Transverse colon (tissue), 4 donors: ENCODE measurements around the gene CLK3. TPM values are rescaled to one million over a fixed set of nuclear protein-coding genes. Genes with fewer than 3 reads are reported as not detected.
A peak's percentile ranks its signal among the peaks of the same experiment; 100 is the strongest.

Experiments used
- DNase-seq: peaks from one replicate; pipeline ENCODE4 v3.0.0-alpha.2; 2019
- H3K27ac ChIP-seq, 4 donors: fragments of 200-600 bp; sonication (generic); 2 replicates each; pipeline ENCODE4 v1.5.1; 2016 to 2018; ENCODE audit warnings: inconsistent platforms in 4 of 4
- H3K27me3 ChIP-seq: fragments of 200-600 bp; sonication (generic); 2 replicates; pipeline ENCODE4 v1.5.1; 2017; ENCODE audit warnings: inconsistent platforms
- H3K36me3 ChIP-seq, 4 donors: fragments of 200-600 bp; sonication (generic); 2 replicates each; pipeline ENCODE4 v1.5.1; 2017 to 2019; ENCODE audit warnings: inconsistent platforms in 4 of 4
- H3K4me1 ChIP-seq, 4 donors: fragments of 200-600 bp; sonication (generic); 2 replicates each; pipeline ENCODE4 v1.5.1; 2017 to 2020; ENCODE audit warnings: inconsistent platforms in 4 of 4
- H3K4me3 ChIP-seq, 4 donors: fragments of 200-600 bp; sonication (generic); 1 replicate in 1 of 4; 2 replicates in 3 of 4; pipeline versions ENCODE4 v1.5.1 to v1.6.1; 2017 to 2019; ENCODE audit warnings: inconsistent platforms in 4 of 4
- H3K9me3 ChIP-seq, 2 donors: fragments of 200-600 bp; sonication (generic); 2 replicates each; pipeline ENCODE4 v1.5.1; 2017 to 2019; ENCODE audit warnings: inconsistent platforms in 2 of 2
- EP300 ChIP-seq: sonication (generic); formaldehyde crosslinking; IDR thresholded peaks from one replicate; pipeline ENCODE4 v1.6.1; 2017; ENCODE audit warnings: antibody characterized with exemption, low read depth
- POLR2A ChIP-seq: fragments of 450-650 bp; IDR thresholded peaks from one replicate; pipeline ENCODE4 v1.6.1; 2016; ENCODE audit warnings: antibody characterized with exemption, mild to moderate bottlenecking, moderate library complexity
- POLR2AphosphoS5 ChIP-seq, 3 donors: sonication (generic); formaldehyde crosslinking; IDR thresholded peaks; one replicate each; pipeline ENCODE4 v1.6.1; 2016; ENCODE audit warnings: antibody characterized with exemption in 3 of 3
- WGBS, 2 donors: methylation state at CpG; one replicate each; pipeline ENCODE4 v1.1.5; 2018; ENCODE audit warnings: low coverage in 1 of 2; 5-methylcytosine and 5-hydroxymethylcytosine counted together
- in situ Hi-C, 4 donors: fragments of 200-750 bp; cut with MboI; loops; one replicate each; pipeline versions ENCODE4 v1.15.0 to v1.15.1; 2017; ENCODE audit warnings: low sequenced_read_pairs in 3 of 4, low pct_ligation_motif_present in 1 of 4, low pct_unique_long_range_greater_than_20kb in 1 of 4
- intact Hi-C: fragments of 100-400 bp; cut with DNase I; formaldehyde crosslinking; loops from one replicate; pipeline ENCODE4 v1.15.1; 2023; ENCODE audit warnings: low total_unique reads
- total RNA-seq, 4 donors: library from RNA; depleted of rRNA; stranded (reverse); fragments of >200 nt; gene quantifications; one replicate each; pipeline ENCODE4 v1.1.0, GENCODE V29; 2016
- TF ChIP-seq, protein P1 (sequence below), 5 experiments: fragments of 200-600 bp in 3 of 5; fragments of 450-650 bp in 2 of 5; sonication (generic) in 3 of 5; IDR thresholded peaks; 1 replicate in 2 of 5; 2 replicates in 3 of 5; pipeline ENCODE4 v1.5.1; 2016 to 2017; ENCODE audit warnings: antibody characterized with exemption in 5 of 5, inconsistent platforms in 3 of 5, mild to moderate bottlenecking in 2 of 5, moderate library complexity in 1 of 5

The CLK3 gene
- total RNA-seq, 4 donors from 2014 or later: 144 to 420 (median 208) TPM

DNA sequence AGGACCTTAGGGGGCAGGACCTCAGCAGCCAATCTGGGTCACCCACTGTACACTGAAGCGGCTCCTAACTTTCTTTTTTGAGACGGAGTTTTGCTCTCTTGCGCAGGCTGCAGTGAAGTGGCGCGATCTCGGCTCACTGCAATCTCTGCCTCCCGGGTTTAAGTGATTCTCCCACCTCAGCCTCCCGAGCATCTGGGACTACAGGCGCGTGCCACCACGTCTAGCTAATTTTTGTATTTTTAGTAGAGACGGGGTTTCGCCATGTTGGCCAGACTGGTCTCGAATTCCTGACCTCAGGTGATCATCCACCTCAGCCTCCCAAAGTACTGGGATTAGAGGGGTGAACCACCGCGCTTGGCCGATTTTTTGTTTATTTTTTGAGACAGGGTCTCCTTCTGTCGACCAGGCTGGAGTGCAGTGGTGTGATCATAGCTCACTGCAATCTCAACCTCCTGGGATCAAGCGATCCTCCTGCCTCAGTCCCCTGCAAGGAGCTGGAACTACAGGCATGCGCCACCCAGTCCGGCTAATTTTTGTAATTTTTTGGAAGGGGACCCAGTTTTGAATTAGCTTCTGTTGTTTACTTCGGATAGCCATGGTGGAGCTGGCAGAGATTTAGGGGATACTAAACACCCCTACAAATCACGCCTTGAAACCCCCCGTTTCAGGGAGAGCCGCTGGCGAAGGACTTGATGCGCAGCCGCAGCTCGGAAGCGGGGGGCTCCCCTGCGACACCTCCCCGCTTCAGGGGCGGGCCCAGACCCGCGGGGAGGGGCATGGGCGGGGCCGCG lies 1.5 kb upstream of the CLK3 start:
- Histone ChIP-seq H3K27me3 (no peaks in the 10 kb centered on the region), H3K36me3 (no peaks in the 10 kb centered on the region), H3K27ac (peak overlapping the region; percentile 96 to 99 (median 98)), H3K4me1 (peaks cover 19 to 35% (median 27%) of the 10 kb centered on the region in 4 donors), H3K9me3 (no peaks in the 10 kb centered on the region), H3K4me3 (peak overlapping the region; percentile 73 to 96 (median 86))
- 42% methylated on average over 28 of the region's 38 CpGs; no CpG with 5 or more reads in 1 of the 2 donors for WGBS, 2 donors
- in situ Hi-C loops (no loop called here), intact Hi-C loops (no loop called here)
- no peak for DNase-seq
- TF ChIP-seq EP300: no peak
- no peak for TF ChIP-seq POLR2AphosphoS5 (IDR thresholded peaks at IDR 0.05)

DNA sequence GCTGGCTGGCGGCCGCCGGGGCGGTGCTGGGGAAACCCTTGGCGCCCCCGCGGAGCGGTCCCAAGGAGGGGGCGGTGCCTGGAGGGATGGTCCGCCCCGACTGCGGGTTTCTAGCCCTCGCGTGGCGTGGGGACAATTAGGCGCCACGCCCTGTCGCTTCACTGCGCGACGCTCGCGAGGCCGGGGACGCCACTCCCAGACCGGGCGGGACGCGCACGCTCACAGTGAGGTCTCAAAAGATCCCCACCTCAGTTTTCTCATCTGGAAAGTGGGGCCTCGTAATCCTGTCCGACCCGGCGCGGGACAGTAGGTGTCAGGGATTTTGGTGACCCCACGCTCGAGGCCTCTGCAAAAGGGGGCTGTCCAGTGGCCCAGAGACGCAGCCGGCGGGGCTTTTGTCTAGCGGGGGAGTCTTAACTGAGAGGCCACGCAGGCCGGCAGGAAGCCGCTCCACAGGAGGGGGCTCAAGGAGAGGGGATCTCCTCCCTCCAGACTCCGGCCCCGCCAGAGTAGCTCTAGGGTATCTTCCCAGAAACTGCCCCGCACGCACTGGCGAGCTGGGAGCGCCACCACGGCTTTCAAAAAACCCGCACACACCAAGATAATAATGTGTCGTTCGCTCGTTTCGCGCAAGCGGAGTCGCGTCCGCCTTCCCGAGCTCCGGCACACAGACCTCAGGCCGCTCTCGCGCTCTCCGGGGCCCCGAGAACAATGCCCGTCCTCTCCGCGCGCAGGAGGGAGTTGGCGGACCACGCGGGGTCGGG lies 710 bp upstream of the CLK3 start:
- H3K4me3 ChIP-seq: peak overlapping the region; percentile 73 to 96 (median 86)
- H3K4me1 ChIP-seq: peaks cover 19 to 35% (median 27%) of the 10 kb centered on the region in 4 donors
- intact Hi-C loops (no loop called here), in situ Hi-C loops (no loop called here)
- H3K9me3 ChIP-seq: no peaks in the 10 kb centered on the region
- peaks cover 0 to 4% (median 0%) of the 10 kb centered on the region in 4 donors for H3K36me3 ChIP-seq
- peak; percentile 90 for DNase-seq
- no peaks in the 10 kb centered on the region for H3K27me3 ChIP-seq
- TF ChIP-seq, protein P1, sequence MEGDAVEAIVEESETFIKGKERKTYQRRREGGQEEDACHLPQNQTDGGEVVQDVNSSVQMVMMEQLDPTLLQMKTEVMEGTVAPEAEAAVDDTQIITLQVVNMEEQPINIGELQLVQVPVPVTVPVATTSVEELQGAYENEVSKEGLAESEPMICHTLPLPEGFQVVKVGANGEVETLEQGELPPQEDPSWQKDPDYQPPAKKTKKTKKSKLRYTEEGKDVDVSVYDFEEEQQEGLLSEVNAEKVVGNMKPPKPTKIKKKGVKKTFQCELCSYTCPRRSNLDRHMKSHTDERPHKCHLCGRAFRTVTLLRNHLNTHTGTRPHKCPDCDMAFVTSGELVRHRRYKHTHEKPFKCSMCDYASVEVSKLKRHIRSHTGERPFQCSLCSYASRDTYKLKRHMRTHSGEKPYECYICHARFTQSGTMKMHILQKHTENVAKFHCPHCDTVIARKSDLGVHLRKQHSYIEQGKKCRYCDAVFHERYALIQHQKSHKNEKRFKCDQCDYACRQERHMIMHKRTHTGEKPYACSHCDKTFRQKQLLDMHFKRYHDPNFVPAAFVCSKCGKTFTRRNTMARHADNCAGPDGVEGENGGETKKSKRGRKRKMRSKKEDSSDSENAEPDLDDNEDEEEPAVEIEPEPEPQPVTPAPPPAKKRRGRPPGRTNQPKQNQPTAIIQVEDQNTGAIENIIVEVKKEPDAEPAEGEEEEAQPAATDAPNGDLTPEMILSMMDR (IDR thresholded peaks at IDR 0.05): peak in 1 of 5 experiments; percentile 2
- TF ChIP-seq POLR2AphosphoS5 (IDR thresholded peaks at IDR 0.05) (peak; percentile 46 to 69 (median 69)), POLR2A (no peak), EP300 (no peak)
- peak overlapping the region; percentile 96 to 99 (median 98) for H3K27ac ChIP-seq
- WGBS, 2 donors: 1% methylated on average over 46 of the region's 76 CpGs; no CpG with 5 or more reads in 1 of the 2 donors

DNA sequence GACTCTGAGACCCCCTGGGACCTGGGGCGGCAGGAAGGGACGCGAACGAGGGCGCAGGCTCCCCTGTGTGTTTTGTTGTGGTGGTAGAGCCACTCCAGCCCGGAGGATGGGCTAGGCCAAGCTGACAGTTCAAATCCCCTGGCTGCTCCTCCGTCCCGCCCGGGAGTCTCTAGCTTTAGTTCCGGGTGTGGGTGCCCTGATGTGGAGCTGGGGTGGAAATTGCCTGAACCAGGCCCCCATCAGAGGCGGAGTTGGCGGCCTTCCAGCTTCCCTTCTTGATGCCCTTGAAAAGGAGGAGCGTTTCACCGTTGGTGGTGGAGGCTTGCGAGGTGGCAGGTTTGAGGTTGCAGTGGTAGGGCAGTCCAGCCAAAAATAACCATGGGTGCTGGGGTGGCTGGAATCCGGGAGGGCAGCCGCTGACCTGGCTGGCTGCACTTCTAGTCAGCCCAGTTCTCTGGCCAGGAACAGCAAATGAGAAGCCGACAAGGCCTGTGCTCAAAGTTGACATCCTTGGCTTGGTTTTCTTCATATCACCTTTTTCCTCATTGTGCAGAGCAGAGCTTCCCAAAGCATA lies 817 bp downstream of the CLK3 start:
- Histone ChIP-seq H3K36me3 (peaks cover 0 to 12% (median 5%) of the 10 kb centered on the region in 4 donors), H3K4me3 (peak overlapping the region; percentile 80 to 96 (median 86)), H3K4me1 (peaks cover 24 to 35% (median 30%) of the 10 kb centered on the region in 4 donors), H3K9me3 (no peaks in the 10 kb centered on the region), H3K27me3 (no peaks in the 10 kb centered on the region), H3K27ac (peak overlapping the region; percentile 96 to 99 (median 98))
- peak; percentile 89 for DNase-seq
- intact Hi-C loops (no loop called here), in situ Hi-C loops (no loop called here)
- TF ChIP-seq, protein P1 (IDR thresholded peaks at IDR 0.05): no peak
- TF ChIP-seq POLR2AphosphoS5 (IDR thresholded peaks at IDR 0.05) (peak; percentile 53 to 85 (median 72)), EP300 (no peak), POLR2A (peak; percentile 74)
- WGBS, 2 donors: 0% methylated on average over 18 of the region's 18 CpGs; no CpG with 5 or more reads in 1 of the 2 donors

DNA sequence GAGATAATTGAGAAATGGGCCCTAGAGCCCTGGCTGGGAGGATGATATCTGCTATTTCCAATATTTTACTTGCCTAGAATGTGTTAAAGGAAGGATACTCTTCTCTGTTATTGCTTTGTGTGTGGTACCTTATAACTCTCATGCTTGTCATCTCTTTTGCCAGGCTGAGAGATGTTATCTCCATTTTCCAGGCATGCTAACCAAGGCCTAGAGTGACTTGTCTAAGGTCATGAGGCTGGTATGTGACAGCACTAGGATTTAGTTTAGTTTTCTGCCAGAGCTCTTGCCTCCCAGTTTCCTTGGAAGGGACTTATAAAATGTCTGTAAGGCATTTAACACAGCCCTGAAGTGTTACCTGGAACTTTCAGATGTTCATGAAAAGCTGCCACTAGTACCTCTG lies 1.4 kb downstream of the CLK3 start:
- in situ Hi-C loops: no loop called here
- H3K36me3 ChIP-seq: peaks cover 0 to 16% (median 6%) of the 10 kb centered on the region in 4 donors
- no peak for TF ChIP-seq POLR2AphosphoS5 (IDR thresholded peaks at IDR 0.05)
- no peaks in the 10 kb centered on the region for H3K27me3 ChIP-seq
- intact Hi-C loops: no loop called here
- peak overlapping the region in 3 of 4 donors; percentile 80 to 96 (median 91) for H3K4me3 ChIP-seq
- DNase-seq: no peak
- peaks cover 24 to 35% (median 30%) of the 10 kb centered on the region in 4 donors for H3K4me1 ChIP-seq
- H3K9me3 ChIP-seq: no peaks in the 10 kb centered on the region
- H3K27ac ChIP-seq: peak overlapping the region; percentile 96 to 99 (median 98)
